ENCODE data around the gene SLC35F3.

DNA sequence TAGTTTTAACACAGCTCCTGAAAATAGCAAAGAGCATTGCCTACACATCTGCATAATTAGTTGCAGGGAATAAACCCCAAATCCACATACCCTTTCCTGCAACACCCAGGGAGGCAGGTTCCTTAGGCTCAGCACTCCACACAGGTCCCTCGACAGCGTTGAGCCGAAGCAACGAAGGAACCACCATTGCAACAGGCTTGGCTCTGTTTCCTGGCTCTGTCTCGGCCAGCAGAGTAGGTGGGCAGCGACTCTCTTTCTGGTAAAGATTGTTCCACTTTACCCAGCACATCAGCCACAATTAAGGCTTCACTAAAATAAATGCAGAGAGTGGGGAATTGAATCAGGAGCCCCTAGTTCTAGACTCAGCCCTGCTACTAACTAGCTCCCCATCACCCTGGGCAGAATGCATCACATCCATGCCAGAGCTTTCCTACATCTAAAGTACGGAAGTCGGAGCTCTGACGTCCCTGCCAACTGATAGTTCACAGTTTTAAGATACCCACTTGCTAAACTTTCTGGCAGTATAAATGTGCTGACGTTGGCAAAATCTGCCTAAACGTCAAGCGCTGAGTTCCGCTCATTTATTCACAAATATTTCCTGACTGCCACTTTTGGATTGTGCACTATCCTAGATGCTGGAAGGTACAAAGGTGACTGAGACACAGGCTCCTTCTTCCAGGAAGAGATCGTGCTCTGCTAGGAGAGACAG is 389.8 kb downstream of the SLC35F3 start:
- TF ChIP-seq, protein P1, sequence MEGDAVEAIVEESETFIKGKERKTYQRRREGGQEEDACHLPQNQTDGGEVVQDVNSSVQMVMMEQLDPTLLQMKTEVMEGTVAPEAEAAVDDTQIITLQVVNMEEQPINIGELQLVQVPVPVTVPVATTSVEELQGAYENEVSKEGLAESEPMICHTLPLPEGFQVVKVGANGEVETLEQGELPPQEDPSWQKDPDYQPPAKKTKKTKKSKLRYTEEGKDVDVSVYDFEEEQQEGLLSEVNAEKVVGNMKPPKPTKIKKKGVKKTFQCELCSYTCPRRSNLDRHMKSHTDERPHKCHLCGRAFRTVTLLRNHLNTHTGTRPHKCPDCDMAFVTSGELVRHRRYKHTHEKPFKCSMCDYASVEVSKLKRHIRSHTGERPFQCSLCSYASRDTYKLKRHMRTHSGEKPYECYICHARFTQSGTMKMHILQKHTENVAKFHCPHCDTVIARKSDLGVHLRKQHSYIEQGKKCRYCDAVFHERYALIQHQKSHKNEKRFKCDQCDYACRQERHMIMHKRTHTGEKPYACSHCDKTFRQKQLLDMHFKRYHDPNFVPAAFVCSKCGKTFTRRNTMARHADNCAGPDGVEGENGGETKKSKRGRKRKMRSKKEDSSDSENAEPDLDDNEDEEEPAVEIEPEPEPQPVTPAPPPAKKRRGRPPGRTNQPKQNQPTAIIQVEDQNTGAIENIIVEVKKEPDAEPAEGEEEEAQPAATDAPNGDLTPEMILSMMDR (IDR thresholded peaks at IDR 0.05) = no peak
- TF ChIP-seq POLR2AphosphoS5 (IDR thresholded peaks at IDR 0.05; ENCODE audit: low read depth, low read length) = no peak
- no peak for TF ChIP-seq TCF7L2 (IDR thresholded peaks at IDR 0.05; ENCODE audit: low read depth, low read length)
